ENCODE measurements around the gene CDKN2B-AS1.

The CDKN2B-AS1 gene

DNA sequence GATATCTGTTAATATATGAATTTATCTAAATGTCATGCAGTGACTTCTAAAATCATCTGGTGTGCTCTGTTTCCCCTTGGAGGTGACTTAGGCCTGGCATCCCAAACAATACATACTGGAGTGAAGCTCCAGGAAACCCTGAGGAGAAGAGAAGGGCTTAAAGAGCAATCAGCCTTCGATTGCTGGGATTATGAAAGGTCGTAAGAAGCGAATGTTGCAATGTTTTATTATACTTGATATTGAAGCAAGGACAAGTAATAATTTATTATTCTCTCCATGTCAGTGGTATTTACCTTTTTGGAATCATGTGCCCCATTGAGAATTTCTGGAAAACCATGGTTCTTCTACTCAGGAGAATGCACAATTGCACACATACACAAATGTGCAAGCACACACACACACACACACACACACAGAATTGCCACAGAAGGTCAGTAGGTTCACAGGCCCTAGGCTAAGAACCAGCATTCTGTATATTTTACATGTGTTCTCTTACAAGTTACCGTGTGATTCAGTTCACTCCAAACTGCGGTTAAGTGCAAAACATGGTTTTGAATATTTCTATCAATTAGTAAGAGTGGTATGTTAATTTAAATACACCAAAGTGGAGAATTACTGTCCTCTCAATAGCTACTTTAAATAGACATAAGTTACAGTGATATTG, 93.6 kb downstream of the CDKN2B-AS1 start:
- DNase-seq (ENCODE audit: low spot score) = no peak

DNA sequence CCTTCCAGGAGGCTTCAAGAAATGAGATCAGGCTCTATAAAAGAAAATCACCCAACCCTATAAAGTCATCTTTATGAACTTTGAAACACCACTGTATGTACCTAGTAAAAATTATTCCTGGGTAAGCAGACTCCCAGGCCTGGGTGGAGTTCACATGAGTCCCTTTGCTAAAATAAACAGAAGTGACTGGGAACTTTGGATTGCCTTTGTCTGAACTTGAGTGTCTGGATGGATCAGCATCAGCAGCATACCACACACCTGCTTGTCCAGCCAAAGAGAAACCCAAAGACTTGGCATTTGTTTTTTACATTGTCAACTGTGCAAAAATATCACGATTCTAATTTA, 94.1 kb downstream of the CDKN2B-AS1 start:
- DNase-seq (ENCODE audit: low spot score) = no peak

DNA sequence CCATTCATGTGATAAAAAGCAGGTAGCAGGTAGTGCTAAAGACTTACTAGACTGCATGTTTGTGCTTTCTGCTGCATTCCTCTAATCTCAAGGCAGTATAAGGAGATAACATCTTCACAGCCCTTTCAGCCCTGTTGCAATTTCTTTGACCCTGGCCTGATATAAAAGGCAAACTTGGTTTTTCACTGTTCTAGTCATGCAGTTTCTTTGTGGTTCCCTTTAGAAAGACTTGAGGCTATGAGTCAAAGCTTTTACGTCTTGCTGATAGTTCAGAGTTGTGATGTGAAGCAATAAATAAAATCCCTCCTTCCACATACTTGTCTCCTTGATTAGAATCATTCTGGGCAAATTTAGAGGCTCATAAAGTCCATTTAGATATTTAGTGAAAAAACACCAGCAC, 103.1 kb downstream of the CDKN2B-AS1 start:
- DNase-seq (ENCODE audit: low spot score) = no peak

GRCh38 chr9:22098643-22099332, 104.2 kb downstream of the CDKN2B-AS1 start:
- peak; percentile 55 for DNase-seq (ENCODE audit: low spot score)

- no peak for DNase-seq (ENCODE audit: low spot score)
Observed at GRCh38 chr9:22100626-22101025, 106.0 kb downstream of the CDKN2B-AS1 start.

- peak; percentile 17 for DNase-seq (ENCODE audit: low spot score)
Observed at GRCh38 chr9:22102146-22103053, 107.8 kb downstream of the CDKN2B-AS1 start.

- DNase-seq (ENCODE audit: low spot score) = no peak
Observed at GRCh38 chr9:22103685-22104575, 109.3 kb downstream of the CDKN2B-AS1 start.

DNA sequence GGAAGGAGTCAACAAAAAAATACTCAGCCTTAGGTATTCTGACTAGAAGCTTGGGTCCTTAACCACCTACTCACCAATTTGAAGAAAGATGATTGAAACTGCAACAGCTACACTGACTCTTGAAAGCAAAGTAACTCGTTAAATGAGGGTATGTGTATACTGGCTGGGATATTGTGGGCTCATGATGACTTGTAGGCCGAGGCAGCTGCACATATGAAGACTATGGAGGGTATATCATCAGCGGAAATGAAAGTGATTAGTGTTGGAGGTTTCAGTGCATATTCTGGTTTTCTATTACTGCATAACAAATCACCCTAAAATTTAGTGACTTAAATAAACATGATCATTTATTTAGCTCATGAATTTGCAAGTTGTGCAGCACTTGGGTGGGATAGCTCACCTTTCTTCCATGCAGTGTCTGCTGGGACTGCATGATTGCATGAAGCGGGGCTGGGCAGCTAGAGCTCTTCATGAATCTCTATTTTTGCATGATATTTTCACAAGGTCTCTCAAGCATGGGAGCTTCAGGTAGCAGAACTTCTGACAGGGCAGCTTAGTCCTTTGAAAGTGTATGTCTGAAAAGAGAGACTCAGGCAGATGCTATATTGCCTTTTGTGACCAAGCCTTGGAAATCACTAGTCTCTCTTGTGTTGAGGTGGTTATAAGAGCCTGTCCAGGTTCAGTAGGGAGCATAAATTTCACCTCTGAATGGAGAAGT, 110.6 kb downstream of the CDKN2B-AS1 start:
- DNase-seq (ENCODE audit: low spot score) = no peak

GRCh38 chr9:22107202-22108045, 112.8 kb downstream of the CDKN2B-AS1 start:
- DNase-seq (ENCODE audit: low spot score) = no peak

GRCh38 chr9:22108581-22109370, 114.2 kb downstream of the CDKN2B-AS1 start:
- no peak for DNase-seq (ENCODE audit: low spot score)

DNA sequence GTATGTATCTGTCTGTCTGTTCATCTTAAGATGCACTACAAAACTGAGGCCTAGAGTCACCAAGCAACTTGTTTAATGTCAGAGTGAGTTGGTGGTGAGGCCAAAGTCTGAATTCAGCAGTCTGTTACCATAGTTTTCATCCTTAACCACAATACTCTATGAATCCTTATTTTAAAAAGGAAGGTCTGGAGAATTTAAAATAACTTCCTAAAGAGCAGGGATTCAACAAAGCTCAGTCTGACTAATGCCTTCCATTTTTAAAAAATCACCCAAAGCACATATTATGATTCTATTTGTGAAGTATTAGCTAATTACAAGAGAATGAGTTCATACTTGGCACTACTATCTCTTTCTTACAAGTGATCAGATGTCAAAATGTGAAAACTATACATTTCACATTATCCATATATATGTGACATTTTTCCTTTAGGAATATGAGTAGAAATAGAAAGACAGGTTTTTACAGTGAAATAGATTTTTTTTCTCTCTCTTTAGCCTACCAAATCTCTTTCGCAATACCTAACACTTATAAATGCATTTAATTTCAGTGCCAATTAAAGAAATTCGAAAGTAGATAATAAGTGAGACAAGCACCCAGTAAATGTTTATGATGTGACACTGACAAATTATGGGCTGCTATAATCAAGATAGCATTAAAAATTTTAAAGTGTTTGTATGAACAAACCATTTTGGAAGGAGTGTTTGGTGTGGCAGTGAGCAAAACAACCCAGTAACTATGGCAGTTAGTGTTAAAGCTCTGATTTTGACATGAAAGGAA, 116.8 kb downstream of the CDKN2B-AS1 start:
- no peak for DNase-seq (ENCODE audit: low spot score)

GRCh38 chr9:22111954-22112247, 117.3 kb downstream of the CDKN2B-AS1 start:
- DNase-seq (ENCODE audit: low spot score) = no peak

- DNase-seq (ENCODE audit: low spot score) = no peak
Observed at GRCh38 chr9:22112870-22113821, 118.6 kb downstream of the CDKN2B-AS1 start.

DNA sequence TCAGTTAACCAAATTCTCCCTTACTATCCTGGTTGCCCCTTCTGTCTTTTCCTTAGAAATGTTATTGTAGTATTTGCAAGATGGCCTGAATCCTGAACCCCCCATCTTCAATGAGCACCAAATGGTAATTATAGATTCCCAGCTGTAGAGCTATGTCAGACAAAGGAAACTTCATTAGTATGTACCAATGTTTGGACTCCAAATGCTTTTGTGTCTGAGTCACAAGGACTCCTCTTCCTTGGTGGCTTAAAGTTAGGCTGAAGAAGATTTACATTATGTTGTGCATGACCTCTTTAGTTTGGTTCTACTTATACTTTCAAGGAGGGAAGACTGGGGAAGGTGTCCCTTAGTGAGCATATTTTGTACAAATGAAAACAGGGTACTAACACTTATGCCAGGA, 120.4 kb downstream of the CDKN2B-AS1 start:
- no peak for DNase-seq (ENCODE audit: low spot score)

GRCh38 chr9:22116758-22117157, 122.2 kb downstream of the CDKN2B-AS1 start:
- no peak for DNase-seq (ENCODE audit: low spot score)

DNA sequence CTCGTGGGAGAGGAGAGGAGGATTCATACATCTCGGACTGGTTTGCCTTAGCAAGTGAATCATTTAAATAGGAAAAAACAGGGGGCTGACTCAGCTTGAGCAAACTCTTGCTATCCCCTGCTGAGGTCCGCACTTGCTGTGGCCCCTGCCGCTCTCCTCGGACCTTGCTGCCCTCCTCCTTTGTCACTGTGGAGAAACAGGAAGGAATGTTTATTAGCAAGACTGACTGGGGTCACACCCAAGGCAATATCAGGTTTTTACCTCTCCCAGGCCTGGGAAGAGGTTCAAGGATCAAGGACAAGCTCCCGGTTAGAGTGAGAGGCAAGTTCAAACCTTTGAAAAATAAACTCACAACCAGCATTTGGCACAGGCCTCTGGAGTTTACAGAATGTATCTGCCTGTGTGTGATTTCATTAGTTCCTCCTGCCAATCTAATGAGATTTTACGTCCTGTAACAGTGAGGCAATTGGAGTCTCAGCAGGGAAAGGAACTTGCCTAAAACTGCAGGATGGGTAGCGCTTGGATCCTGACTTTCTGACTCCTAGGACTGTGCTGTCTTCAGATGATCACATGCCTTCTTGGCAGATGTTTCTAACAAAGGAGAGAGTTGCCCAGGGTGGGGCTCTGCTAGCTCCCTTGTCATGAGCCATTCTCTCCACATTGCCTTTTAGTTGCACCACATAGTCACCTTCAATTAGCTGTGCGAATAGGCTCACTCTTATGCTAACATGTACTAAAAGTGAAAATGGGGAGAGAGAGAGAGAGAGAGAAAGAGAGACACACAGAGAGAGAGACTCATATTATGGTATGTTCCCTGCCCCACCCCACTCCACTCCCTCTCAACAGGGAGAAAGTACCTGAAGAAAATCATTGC, 123.2 kb downstream of the CDKN2B-AS1 start:
- DNase-seq (ENCODE audit: low spot score) = peak; percentile 37

All from SW480 (cell line).